Neural progenitor cell (in vitro differentiated cells): ENCODE results near the gene FLT3. TPM values are rescaled to one million over a fixed set of nuclear protein-coding genes. Genes with fewer than 3 reads are reported as not detected.

ENCODE experiments used
- DNase-seq: peaks from one replicate; pipeline ENCODE4 v3.0.0-alpha.2; 2016; ENCODE audit warnings: low spot score
- H2AFZ ChIP-seq: fragments of 200-600 bp; sonication (generic); replicated peaks from 2 replicates; pipeline ENCODE4 v1.6.1; 2016; ENCODE audit warnings: antibody characterized with exemption
- H3F3A ChIP-seq: fragments of 200-600 bp; sonication (generic); 2 replicates; pipeline ENCODE4 v1.6.1; 2016; ENCODE audit warnings: antibody characterized with exemption, low read depth
- H3K27ac ChIP-seq: fragments of 200-600 bp; sonication (generic); 2 replicates; pipeline ENCODE4 v1.5.1; 2016; ENCODE audit warnings: mild to moderate bottlenecking
- H3K27me3 ChIP-seq: fragments of 200-600 bp; sonication (generic); 2 replicates; pipeline ENCODE4 v1.6.1; 2016; ENCODE audit warnings: mild to moderate bottlenecking, moderate library complexity
- H3K36me3 ChIP-seq: fragments of 200-600 bp; sonication (generic); 2 replicates; pipeline ENCODE4 v1.5.1; 2016
- H3K4me1 ChIP-seq: fragments of 200-600 bp; sonication (generic); 2 replicates; pipeline ENCODE4 v1.6.1; 2016; ENCODE audit warnings: mixed run types
- H3K4me2 ChIP-seq: fragments of 200-600 bp; sonication (generic); 2 replicates; pipeline ENCODE4 v1.6.1; 2016
- H3K4me3 ChIP-seq: fragments of 200-600 bp; sonication (generic); 2 replicates; pipeline ENCODE4 v1.5.1; 2016
- H3K79me2 ChIP-seq: fragments of 200-600 bp; sonication (generic); 2 replicates; pipeline ENCODE4 v1.6.1; 2016; ENCODE audit warnings: low read depth
- H3K9ac ChIP-seq: fragments of 200-600 bp; sonication (generic); 2 replicates; pipeline ENCODE4 v1.6.1; 2016
- H3K9me3 ChIP-seq: fragments of 200-600 bp; sonication (generic); 2 replicates; pipeline ENCODE4 v1.5.1; 2016; ENCODE audit warnings: low read depth
- H4K20me1 ChIP-seq: fragments of 200-600 bp; sonication (generic); 2 replicates; pipeline ENCODE4 v1.6.1; 2016; ENCODE audit warnings: low read depth
- H3K27ac Mint-ChIP-seq: 3 replicates; pipeline ENCODE4 v1.8.0; 2021; ENCODE audit warnings: mixed read lengths
- H3K27me3 Mint-ChIP-seq: 2 replicates; pipeline ENCODE4 v1.8.0; 2022; ENCODE audit warnings: low read depth, mild to moderate bottlenecking, inconsistent platforms, moderate library complexity, mixed read lengths; ENCODE audit not compliant: insufficient read depth
- H3K36me3 Mint-ChIP-seq: 3 replicates; pipeline ENCODE4 v1.8.0; 2021; ENCODE audit warnings: mixed read lengths
- H3K4me1 Mint-ChIP-seq: 3 replicates; pipeline ENCODE4 v1.8.0; 2021; ENCODE audit warnings: mixed read lengths
- H3K4me3 Mint-ChIP-seq: 3 replicates; pipeline ENCODE4 v1.8.0; 2021; ENCODE audit warnings: mild to moderate bottlenecking, moderate library complexity, mixed read lengths
- H3K9me3 Mint-ChIP-seq: 3 replicates; pipeline ENCODE4 v1.8.0; 2020; ENCODE audit warnings: mixed read lengths
- CTCF ChIP-seq: fragments of 200-600 bp; sonication (generic); IDR thresholded peaks from 2 replicates; pipeline ENCODE4 v1.5.1; 2017; ENCODE audit warnings: antibody characterized with exemption, mild to moderate bottlenecking
- EZH2 ChIP-seq: fragments of 200-600 bp; sonication (generic); IDR thresholded peaks from 2 replicates; pipeline ENCODE4 v1.6.1; 2017; ENCODE audit warnings: antibody characterized with exemption, mild to moderate bottlenecking, moderate library complexity
- EZH2phosphoT487 ChIP-seq: fragments of 200-600 bp; sonication (generic); IDR thresholded peaks from 2 replicates; pipeline ENCODE4 v1.6.1; 2017; ENCODE audit warnings: antibody characterized with exemption
- total RNA-seq: library from RNA; depleted of rRNA; stranded (reverse); fragments of >200 nt; gene quantifications from 2 replicates; pipeline ENCODE4 v1.2.3, GENCODE V29; 2015; ENCODE audit warnings: low replicate concordance

Gene FLT3
- total RNA-seq, 1 donor from 2014 or later: 0.58 TPM

- TF ChIP-seq EZH2phosphoT487: no peak
- TF ChIP-seq EZH2: no peak
- no peak for TF ChIP-seq CTCF
- Histone ChIP-seq H3K4me3 (no peak overlapping the region), H3K27me3 (peaks cover 100% of the 10 kb centered on the region), H3K27ac (no peak overlapping the region), H3K9me3 (no peaks in the 10 kb centered on the region), H3F3A (peaks cover 51% of the 10 kb centered on the region), H3K9ac (no peak overlapping the region), H2AFZ (no peak overlapping the region), H3K4me2 (peak overlapping the region; percentile 36), H3K36me3 (no peaks in the 10 kb centered on the region), H3K4me1 (peaks cover 50% of the 10 kb centered on the region), H3K79me2 (no peaks in the 10 kb centered on the region), H4K20me1 (peaks cover 95% of the 10 kb centered on the region)
- Mint-ChIP-seq H3K27me3 (peaks cover 87% of the 10 kb centered on the region), H3K9me3 (peaks cover 3% of the 10 kb centered on the region), H3K27ac (no peak overlapping the region), H3K4me3 (no peak overlapping the region), H3K4me1 (peaks cover 25% of the 10 kb centered on the region), H3K36me3 (no peaks in the 10 kb centered on the region)
- DNase-seq: no peak
Observed at GRCh38 chr13:27971776-27972477, 128.4 kb downstream of the FLT3 start.

GRCh38 chr13:27971236-27971645, 129.1 kb downstream of the FLT3 start:
- Histone ChIP-seq H3K27ac (no peak overlapping the region), H3K4me3 (peak overlapping the region; percentile 1), H3F3A (peaks cover 47% of the 10 kb centered on the region), H3K4me1 (peaks cover 55% of the 10 kb centered on the region), H2AFZ (no peak overlapping the region), H3K36me3 (no peaks in the 10 kb centered on the region), H3K79me2 (no peaks in the 10 kb centered on the region), H4K20me1 (peaks cover 95% of the 10 kb centered on the region), H3K9me3 (no peaks in the 10 kb centered on the region), H3K4me2 (peak overlapping the region; percentile 36), H3K9ac (no peak overlapping the region), H3K27me3 (peaks cover 100% of the 10 kb centered on the region)
- Mint-ChIP-seq H3K4me3 (no peak overlapping the region), H3K36me3 (no peaks in the 10 kb centered on the region), H3K27me3 (peaks cover 87% of the 10 kb centered on the region), H3K9me3 (peaks cover 3% of the 10 kb centered on the region), H3K4me1 (peaks cover 27% of the 10 kb centered on the region), H3K27ac (no peak overlapping the region)
- peak; percentile 95 for DNase-seq
- TF ChIP-seq EZH2phosphoT487 (no peak), CTCF (no peak), EZH2 (no peak)

DNA sequence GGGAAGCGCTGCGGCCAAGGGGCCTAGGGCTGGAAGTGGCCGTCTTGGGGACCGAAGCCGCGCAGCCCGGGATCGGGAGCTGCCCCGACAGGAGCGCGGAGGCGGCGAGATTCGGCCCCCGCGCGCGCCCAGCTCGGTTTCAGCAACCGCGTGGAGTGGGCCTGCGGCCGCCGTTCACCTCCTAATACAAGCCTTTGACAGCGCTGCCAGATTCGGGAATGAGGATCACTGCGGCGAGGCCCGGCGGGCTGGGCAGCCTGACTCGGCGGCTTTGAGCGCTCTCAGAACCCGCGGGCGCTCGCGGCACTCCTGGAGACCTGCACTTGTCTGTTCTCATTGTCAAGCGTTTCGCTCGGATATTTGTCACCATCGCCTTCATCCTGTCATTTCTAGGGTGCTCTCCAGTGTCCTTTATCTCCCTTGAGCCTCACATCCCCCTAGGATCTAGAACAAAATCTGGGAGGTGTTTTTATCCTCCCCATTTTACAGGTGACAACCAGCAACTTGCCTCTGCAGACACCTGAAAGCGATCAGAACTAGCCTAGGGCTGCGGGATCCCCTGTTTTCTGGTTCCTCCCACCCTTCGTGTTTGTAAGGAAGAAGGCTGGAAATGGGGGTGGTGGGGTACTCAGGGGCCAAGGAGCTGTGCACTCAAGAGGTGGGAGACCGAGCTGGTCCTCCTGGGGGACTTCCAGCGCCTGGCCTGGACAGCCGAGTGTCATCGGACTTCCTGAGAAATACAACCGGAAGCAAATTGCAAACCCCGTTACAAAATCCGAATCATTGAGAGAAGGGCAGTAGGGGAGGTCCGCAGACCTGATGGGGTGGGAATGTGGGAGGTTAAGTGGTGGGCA, 129.8 kb downstream of the FLT3 start:
- H4K20me1 ChIP-seq: peaks cover 95% of the 10 kb centered on the region
- H3K27ac ChIP-seq: no peak overlapping the region
- H3K79me2 ChIP-seq: no peaks in the 10 kb centered on the region
- H3K36me3 Mint-ChIP-seq: no peaks in the 10 kb centered on the region
- H3K9me3 Mint-ChIP-seq: peaks cover 3% of the 10 kb centered on the region
- DNase-seq: peak; percentile 46
- H3K27me3 ChIP-seq: peaks cover 100% of the 10 kb centered on the region
- H3K4me3 ChIP-seq: peak overlapping the region; percentile 1
- H3K36me3 ChIP-seq: no peaks in the 10 kb centered on the region
- peaks cover 50% of the 10 kb centered on the region for H3F3A ChIP-seq
- no peak overlapping the region for H2AFZ ChIP-seq
- H3K4me1 ChIP-seq: peaks cover 61% of the 10 kb centered on the region
- no peaks in the 10 kb centered on the region for H3K9me3 ChIP-seq
- peaks cover 33% of the 10 kb centered on the region for H3K4me1 Mint-ChIP-seq
- peaks cover 88% of the 10 kb centered on the region for H3K27me3 Mint-ChIP-seq
- H3K4me3 Mint-ChIP-seq: no peak overlapping the region
- no peak overlapping the region for H3K27ac Mint-ChIP-seq
- peak overlapping the region; percentile 36 for H3K4me2 ChIP-seq
- no peak overlapping the region for H3K9ac ChIP-seq
- TF ChIP-seq EZH2phosphoT487: peak; percentile 87
- no peak for TF ChIP-seq CTCF
- TF ChIP-seq EZH2: peak; percentile 86
